MCF 10A (cell line): Measurements from ENCODE around the gene SANBR. TPM values are rescaled to one million over a fixed set of nuclear protein-coding genes. Genes with fewer than 3 reads are reported as not detected.
A peak's percentile ranks its signal among the peaks of the same experiment; 100 is the strongest.

Experiments used
- BruUV-seq: library from RNA; stranded (reverse); fragments of 400-500 nt; replicated peaks from 2 replicates; lab custom pipeline; 2021; lab: Mats Ljungman, UMichigan
- CTCF ChIA-PET: fragments of 300-600 bp; sonication (Branson Sonifier 250); formaldehyde crosslinking; extraction: SDS; loops from one replicate; lab custom pipeline; 2021; ENCODE audit warnings: antibody characterized with exemption, inconsistent platforms; lab: Yijun Ruan, JAX
- POLR2A ChIA-PET: fragments of 300-600, 350-650 bp; sonication (Branson Sonifier 250); formaldehyde crosslinking; extraction: SDS; loops from one replicate; lab custom pipeline; 2020; ENCODE audit warnings: antibody characterized with exemption, inconsistent platforms; lab: Yijun Ruan, JAX
- DNase-seq: peaks from one replicate; pipeline ENCODE4 v3.0.0-alpha.2; 2018; ENCODE audit not compliant: unreplicated experiment
- H3K27ac Mint-ChIP-seq: one replicate; pipeline ENCODE4 v1.8.0; 2022; ENCODE audit warnings: mild to moderate bottlenecking, low read depth, mixed read lengths; ENCODE audit not compliant: unreplicated experiment
- H3K27me3 Mint-ChIP-seq: one replicate; pipeline ENCODE4 v1.8.0; 2022; ENCODE audit warnings: mixed read lengths; ENCODE audit not compliant: insufficient read depth, unreplicated experiment
- H3K36me3 Mint-ChIP-seq: one replicate; pipeline ENCODE4 v1.8.0; 2022; ENCODE audit warnings: mild to moderate bottlenecking, moderate library complexity, mixed read lengths; ENCODE audit not compliant: insufficient read depth, unreplicated experiment
- H3K4me1 Mint-ChIP-seq: one replicate; pipeline ENCODE4 v1.8.0; 2022; ENCODE audit warnings: mixed read lengths; ENCODE audit not compliant: insufficient read depth, unreplicated experiment
- H3K4me3 Mint-ChIP-seq: one replicate; pipeline ENCODE4 v1.8.0; 2022; ENCODE audit warnings: mild to moderate bottlenecking, moderate library complexity, mixed read lengths; ENCODE audit not compliant: unreplicated experiment
- H3K9me3 Mint-ChIP-seq: one replicate; pipeline ENCODE4 v1.8.0; 2022; ENCODE audit warnings: mixed read lengths; ENCODE audit not compliant: unreplicated experiment
- intact Hi-C: fragments of 100-400 bp; cut with micrococcal nuclease; formaldehyde crosslinking; loops from 2 replicates; pipeline ENCODE4 v1.14.1; 2022
- total RNA-seq: library from RNA; stranded (reverse); gene quantifications from 2 replicates; pipeline ENCODE4 v1.2.3, GENCODE V29; 2022
- TF ChIP-seq, protein P1 (sequence below): fragments of 200-600 bp; IDR thresholded peaks from one replicate; pipeline ENCODE4 v1.8.0; 2022; ENCODE audit warnings: antibody characterized with exemption, mild to moderate bottlenecking; ENCODE audit not compliant: unreplicated experiment

Gene SANBR
- total RNA-seq, 1 experiment from 2014 or later: 5.2 TPM

DNA sequence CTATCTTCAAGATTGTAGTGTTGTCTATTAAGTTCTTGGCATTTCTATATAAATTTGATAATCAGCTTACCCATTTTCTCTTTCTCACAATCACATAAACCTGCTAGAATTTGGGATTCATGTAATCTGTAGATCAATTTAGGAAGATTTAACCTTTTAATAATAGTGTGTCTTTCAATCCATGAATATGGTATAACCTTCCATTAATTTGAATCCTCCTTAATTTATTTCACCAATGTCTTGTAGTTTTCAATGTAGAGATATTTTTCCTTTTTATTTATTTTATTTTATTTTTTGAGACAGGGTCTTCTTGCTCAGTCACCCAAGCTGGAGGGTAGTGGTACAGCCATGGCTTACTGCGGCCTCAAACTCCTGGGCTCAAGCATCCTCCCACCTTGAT is 20.2 kb downstream of the SANBR start:
- ChIA-PET POLR2A (interaction anchor here (0.6 to 0.8 kb wide), 2 partner anchors 59 to 83 kb away, joined by 3 read pairs; no protein-coding TSS in a partner anchor), CTCF (no interaction called here)
- DNase-seq: no peak
- Mint-ChIP-seq H3K4me1 (no peaks in the 10 kb centered on the region), H3K27ac (no peak overlapping the region), H3K27me3 (no peaks in the 10 kb centered on the region), H3K9me3 (no peaks in the 10 kb centered on the region), H3K36me3 (peaks cover 12% of the 10 kb centered on the region), H3K4me3 (no peak overlapping the region)
- TF ChIP-seq, protein P1, sequence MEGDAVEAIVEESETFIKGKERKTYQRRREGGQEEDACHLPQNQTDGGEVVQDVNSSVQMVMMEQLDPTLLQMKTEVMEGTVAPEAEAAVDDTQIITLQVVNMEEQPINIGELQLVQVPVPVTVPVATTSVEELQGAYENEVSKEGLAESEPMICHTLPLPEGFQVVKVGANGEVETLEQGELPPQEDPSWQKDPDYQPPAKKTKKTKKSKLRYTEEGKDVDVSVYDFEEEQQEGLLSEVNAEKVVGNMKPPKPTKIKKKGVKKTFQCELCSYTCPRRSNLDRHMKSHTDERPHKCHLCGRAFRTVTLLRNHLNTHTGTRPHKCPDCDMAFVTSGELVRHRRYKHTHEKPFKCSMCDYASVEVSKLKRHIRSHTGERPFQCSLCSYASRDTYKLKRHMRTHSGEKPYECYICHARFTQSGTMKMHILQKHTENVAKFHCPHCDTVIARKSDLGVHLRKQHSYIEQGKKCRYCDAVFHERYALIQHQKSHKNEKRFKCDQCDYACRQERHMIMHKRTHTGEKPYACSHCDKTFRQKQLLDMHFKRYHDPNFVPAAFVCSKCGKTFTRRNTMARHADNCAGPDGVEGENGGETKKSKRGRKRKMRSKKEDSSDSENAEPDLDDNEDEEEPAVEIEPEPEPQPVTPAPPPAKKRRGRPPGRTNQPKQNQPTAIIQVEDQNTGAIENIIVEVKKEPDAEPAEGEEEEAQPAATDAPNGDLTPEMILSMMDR: no peak
- no TSS peak for BruUV-seq
- intact Hi-C loops: no loop called here

- intact Hi-C loops: no loop called here
- H3K27me3 Mint-ChIP-seq: no peaks in the 10 kb centered on the region
- TF ChIP-seq, protein P1: no peak
- no peaks in the 10 kb centered on the region for H3K4me1 Mint-ChIP-seq
- H3K9me3 Mint-ChIP-seq: no peaks in the 10 kb centered on the region
- H3K36me3 Mint-ChIP-seq: peaks cover 16% of the 10 kb centered on the region
- H3K27ac Mint-ChIP-seq: no peak overlapping the region
- no peak for DNase-seq
- no peak overlapping the region for H3K4me3 Mint-ChIP-seq
- BruUV-seq: no TSS peak
- POLR2A ChIA-PET: no interaction called here
- CTCF ChIA-PET: interaction anchor here (0.6 kb wide), 1 partner anchor 220 kb away, joined by 3 read pairs; no protein-coding TSS in a partner anchor
These were observed 24.1 kb downstream of the SANBR start for GRCh38 chr2:61089797-61090196.

DNA sequence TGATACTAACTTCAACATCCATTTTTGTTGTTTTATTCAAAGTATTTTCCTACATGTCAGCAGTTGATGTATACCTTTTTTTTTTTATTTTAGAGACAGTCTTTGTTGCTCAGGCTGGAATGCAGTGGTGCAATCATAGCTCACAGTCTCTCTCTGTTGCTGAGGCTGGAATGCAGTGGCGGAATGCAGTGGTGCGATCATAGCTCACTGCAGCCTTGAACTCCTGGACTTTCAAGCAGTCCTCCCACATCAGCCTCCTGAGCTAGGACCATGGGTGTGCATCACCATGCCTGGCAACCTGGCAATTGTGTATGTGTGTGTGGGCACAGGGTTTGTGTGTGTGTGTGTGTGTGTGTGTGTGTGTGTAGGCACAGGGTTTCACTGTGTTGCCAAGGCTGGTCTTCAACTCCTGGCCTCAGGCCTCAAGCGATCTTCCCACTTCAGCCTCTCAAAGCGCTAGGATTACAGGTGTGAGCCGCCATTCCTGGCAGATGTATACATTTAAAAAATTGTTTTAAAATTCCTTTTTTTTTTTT is 24.8 kb downstream of the SANBR start:
- ChIA-PET CTCF (interaction anchor here (0.6 to 1.2 kb wide), 4 partner anchors 22 to 297 kb away, joined by 3 read pairs; no protein-coding TSS in a partner anchor), POLR2A (no interaction called here)
- BruUV-seq: no TSS peak
- intact Hi-C loops: no loop called here
- DNase-seq: no peak
- Mint-ChIP-seq H3K4me3 (no peak overlapping the region), H3K9me3 (no peaks in the 10 kb centered on the region), H3K4me1 (no peaks in the 10 kb centered on the region), H3K27ac (no peak overlapping the region), H3K27me3 (no peaks in the 10 kb centered on the region), H3K36me3 (peaks cover 16% of the 10 kb centered on the region)
- TF ChIP-seq, protein P1: no peak

- ChIA-PET POLR2A (no interaction called here), CTCF (interaction anchor here (0.5 to 1.2 kb wide), 3 partner anchors 29 to 298 kb away, joined by 3 to 4 read pairs (median 3); no protein-coding TSS in a partner anchor)
- H3K36me3 Mint-ChIP-seq: peaks cover 23% of the 10 kb centered on the region
- no peak overlapping the region for H3K4me3 Mint-ChIP-seq
- DNase-seq: peak; percentile 11
- H3K4me1 Mint-ChIP-seq: no peaks in the 10 kb centered on the region
- TF ChIP-seq, protein P1: no peak
- no TSS peak for BruUV-seq
- intact Hi-C loops: no loop called here
- H3K27me3 Mint-ChIP-seq: no peaks in the 10 kb centered on the region
- H3K9me3 Mint-ChIP-seq: no peaks in the 10 kb centered on the region
- H3K27ac Mint-ChIP-seq: no peak overlapping the region
These were observed 25.8 kb downstream of the SANBR start for GRCh38 chr2:61091485-61091884.
